ENCODE results near the gene CIITA. TPM values are rescaled to one million over a fixed set of nuclear protein-coding genes. Genes with fewer than 3 reads are reported as not detected.

Gene CIITA
- polyA plus RNA-seq, 12 donors, result 1.0 to 13.0 (median 1.9) TPM; not detected in 2

DNA sequence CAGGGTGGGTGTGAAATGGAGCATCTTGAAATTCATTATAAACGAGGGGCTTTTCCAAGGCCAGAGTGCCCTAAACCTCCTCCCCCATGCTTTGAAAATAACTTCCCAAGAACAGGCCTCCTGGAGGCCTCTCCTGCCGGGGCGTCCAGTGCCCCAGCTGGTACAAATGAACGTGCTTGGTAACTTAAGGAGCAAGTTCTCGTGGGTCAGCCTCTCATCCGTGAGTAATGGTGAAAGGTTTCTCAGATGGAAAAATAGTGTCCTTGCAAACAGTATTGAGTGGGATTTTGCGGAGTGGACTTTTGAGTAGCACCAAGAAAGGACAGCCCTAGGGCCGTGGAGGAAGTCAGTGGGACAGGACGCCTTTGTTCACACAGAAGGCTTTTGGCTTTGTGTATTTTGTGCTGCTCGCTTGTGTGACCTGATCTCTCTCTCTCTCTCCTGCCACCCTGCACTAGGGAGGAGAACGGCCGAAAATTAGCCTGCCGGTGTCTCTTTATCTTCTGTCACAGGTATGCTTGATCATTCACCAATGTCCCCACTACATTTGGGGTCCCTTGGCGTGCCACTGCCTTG, 102.0 kb downstream of the CIITA start:
- no peak for DNase-seq

DNA sequence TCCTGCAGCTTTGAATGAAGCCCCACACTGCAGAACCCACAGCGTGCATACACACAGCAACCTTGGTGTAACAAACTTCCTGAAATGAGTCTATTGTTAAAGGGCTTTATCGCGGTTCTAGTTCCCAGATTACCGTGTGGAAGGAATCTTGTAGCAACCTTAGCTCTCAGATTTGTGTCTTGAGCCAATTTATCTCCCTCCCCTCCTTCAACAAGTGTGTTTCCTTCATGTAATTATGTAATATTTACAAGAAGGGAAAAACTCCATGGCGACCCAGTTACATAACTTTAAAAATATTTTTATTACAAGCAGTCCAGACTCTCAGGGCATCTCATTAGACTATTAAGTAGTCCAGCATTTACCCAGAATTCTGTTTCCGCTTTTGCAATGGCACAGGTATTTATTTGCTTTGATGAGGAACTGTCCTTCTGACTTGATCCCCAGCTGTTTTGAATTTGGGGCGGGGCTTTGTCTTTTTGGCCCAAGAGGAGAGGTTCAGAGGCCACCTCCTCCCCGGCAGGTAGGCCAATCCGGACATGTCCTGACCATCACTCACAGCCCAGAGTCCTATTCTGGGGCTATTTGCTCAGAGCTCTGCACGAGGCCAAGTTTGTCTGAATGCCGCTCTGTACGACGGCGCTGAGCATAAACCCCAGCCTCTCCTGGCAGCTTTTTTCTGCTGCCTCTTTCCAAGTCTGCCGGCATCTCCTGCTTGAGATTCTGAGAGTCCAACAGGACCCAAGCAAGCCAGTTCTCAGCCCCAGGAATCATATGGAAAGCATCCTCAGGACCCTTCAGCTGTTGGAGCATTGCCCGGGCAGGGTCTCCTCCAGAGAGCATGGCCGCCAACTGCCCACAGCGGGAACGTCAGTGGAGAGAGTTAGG, 103.0 kb downstream of the CIITA start:
- peak; percentile 84 for DNase-seq

DNA sequence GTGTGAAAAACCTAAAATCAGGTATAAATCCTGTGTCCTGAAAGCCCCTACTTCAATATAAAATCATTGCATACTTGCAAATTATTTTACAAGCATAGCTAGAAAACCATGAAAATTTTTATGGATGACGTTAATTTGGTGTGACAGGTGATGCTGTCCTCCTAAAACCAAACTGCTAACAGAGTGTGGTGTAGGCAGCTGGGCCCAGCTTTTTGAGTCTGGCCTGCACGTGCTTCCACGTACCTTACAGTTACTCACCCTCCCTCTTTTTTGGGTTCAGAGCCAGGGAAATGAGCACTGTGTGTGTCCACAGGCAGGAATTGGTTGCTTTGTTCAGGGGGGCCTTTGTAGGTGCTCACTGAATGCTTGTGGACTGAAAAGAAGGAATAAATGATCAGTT, 103.8 kb downstream of the CIITA start:
- no peak for DNase-seq

DNA sequence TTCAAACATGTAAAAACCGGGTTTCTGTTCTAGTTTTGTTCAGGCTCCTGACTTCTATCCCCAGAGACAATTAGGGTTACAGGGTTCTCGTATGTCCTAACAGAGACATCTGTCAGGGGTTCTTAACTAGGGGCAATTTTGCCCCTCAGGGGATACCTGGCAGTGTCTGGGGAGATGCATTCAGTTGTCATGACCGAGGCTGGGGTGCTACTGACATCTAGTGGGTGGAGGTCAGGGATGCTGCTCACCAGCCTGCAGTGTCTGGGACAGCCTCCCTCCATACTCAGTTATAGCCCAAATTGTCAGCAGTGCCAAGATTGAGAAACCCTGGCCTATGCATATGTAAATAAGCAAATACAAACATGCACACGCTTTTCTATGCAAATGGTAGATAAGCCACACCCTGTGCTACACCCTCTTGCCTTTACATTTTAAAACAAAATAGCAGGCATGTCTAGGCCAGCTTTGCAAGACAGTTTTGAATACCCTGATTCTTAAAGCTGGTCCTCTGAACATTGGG, 104.8 kb downstream of the CIITA start:
- no peak for DNase-seq

DNA sequence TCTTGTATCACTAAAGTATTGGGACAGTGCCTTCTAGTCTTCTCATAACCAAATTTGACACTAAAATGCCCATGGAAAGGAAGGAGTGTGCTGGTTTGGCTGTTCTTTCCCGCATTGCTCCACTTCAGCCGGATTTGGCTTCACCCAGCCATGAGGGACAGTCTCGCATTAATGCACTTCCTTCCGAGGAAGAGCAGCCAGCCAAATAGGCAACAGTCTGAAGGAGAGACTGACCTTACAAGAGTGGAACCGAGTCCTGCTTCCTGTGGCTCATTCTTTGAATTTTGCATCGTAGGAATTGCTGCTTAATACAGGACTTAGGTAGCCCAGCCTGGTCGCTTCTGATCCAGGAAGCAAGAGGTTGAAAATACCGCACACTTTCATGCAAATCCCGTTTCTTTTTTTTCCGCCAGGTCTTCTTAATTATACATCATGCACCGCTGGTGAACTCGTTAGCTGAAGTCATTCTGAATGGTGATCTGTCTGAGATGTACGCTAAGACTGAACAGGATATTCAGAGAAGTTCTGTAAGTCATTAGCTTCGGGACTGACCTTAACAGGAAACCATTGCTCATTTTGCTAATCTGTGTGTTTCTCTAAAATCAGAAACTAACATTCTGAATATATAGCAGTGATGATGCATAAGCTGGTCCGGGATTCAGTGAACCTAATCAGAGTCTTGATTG, 105.6 kb downstream of the CIITA start:
- peak; percentile 75 for DNase-seq

DNA sequence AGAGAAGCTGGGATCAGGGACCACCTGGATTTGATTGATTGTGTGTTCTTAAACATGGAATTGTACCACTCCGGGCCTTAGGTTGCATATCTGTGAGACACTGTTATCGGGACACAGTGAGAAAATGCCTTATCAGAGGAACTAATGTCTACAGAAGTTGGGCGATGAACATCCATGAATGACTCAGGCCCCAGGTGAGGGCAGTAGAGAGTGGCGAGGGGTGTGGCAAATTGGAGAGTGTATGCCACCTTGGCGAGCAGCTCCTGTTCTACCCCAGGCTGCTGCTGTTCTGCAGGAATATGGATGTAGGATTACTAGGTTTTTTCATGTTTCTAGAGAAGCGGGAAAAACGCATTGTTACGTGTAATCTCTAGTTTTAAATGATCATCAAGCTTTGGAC, 106.2 kb downstream of the CIITA start:
- no peak for DNase-seq

DNA sequence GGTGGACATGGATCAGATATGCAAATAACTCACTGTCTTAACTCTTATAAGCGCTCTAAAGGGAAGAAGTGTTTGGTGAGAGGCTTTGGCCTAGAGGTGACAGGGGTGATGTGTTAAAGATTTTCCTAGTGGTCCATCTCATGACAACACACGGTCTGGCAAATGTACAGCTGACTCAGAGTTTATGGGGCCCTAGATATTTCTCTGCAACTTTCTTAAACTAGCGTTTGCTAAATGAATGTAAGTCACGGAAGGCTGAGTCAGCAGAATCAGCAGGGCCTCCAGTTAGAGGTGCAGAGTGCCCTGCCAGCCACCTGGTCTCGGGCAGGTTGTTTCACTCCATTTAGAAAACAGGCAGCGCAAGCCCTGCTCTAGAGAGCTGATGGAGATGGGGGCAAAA, 107.5 kb downstream of the CIITA start:
- peak; percentile 46 for DNase-seq

Other genes with a start within 250 kb of the CIITA start
- under 1 TPM in 2 of 12 donors, not detected in 10; 0.16 to 0.29 TPM for gene TEKT5, start 182.3 kb upstream of the CIITA start, polyA plus RNA-seq (ENCODE audit: insufficient read length in 12 of 12)
- gene NUBP1, start 133.4 kb upstream of the CIITA start, polyA plus RNA-seq (ENCODE audit: insufficient read length in 12 of 12), result 10 to 100 TPM in 11 of 12 donors, not detected in 1; 25.7 to 35.7 (median 29.6) TPM
- 1 to 10 TPM in 11 of 12 donors, not detected in 1; 1.8 to 4.7 (median 3.0) TPM for gene TVP23A, start 58.4 kb upstream of the CIITA start, polyA plus RNA-seq (ENCODE audit: insufficient read length in 12 of 12)
- gene DEXI, start 65.3 kb downstream of the CIITA start, polyA plus RNA-seq (ENCODE audit: insufficient read length in 12 of 12), result 10 to 100 TPM in 11 of 12 donors, not detected in 1; 14.5 to 60.7 (median 51.0) TPM
- gene CLEC16A, start 67.4 kb downstream of the CIITA start, polyA plus RNA-seq (ENCODE audit: insufficient read length in 12 of 12), result 10 to 100 TPM in 11 of 12 donors, not detected in 1; 11.8 to 16.1 (median 14.0) TPM